Measurements from ENCODE around the gene CLEC1A. TPM values are rescaled to one million over a fixed set of nuclear protein-coding genes. Genes with fewer than 3 reads are reported as not detected.

CLEC1A gene
- total RNA-seq, 2 experiments from 2014 or later = not detected

GRCh38 chr12:10122689-10123088 is 23.9 kb upstream of the CLEC1A start:
- ChIA-PET POLR2A (no interaction called here), CTCF (no interaction called here)
- no peaks in the 10 kb centered on the region for H3K36me3 Mint-ChIP-seq
- DNase-seq = no peak
- intact Hi-C loops (cut with micrococcal nuclease) = no loop called here
- H3K4me1 Mint-ChIP-seq (ENCODE audit: low read depth) = no peaks in the 10 kb centered on the region
- no peaks in the 10 kb centered on the region for H3K9me3 Mint-ChIP-seq
- no peak overlapping the region for H3K4me3 Mint-ChIP-seq
- H3K27ac Mint-ChIP-seq = no peak overlapping the region
- peaks cover 3% of the 10 kb centered on the region for H3K27me3 Mint-ChIP-seq

GRCh38 chr12:10121278-10121677 is 22.5 kb upstream of the CLEC1A start:
- H3K4me1 Mint-ChIP-seq (ENCODE audit: low read depth) = no peaks in the 10 kb centered on the region
- ChIA-PET POLR2A (no interaction called here), CTCF (interaction anchor here (0.7 kb wide), 1 partner anchor 181 kb away, joined by 3 read pairs; no protein-coding TSS in a partner anchor)
- H3K27ac Mint-ChIP-seq = no peak overlapping the region
- peaks cover 1% of the 10 kb centered on the region for H3K27me3 Mint-ChIP-seq
- intact Hi-C loops (cut with micrococcal nuclease) = no loop called here
- H3K4me3 Mint-ChIP-seq = no peak overlapping the region
- no peaks in the 10 kb centered on the region for H3K9me3 Mint-ChIP-seq
- H3K36me3 Mint-ChIP-seq = no peaks in the 10 kb centered on the region
- no peak for DNase-seq

GRCh38 chr12:10119066-10119465 is 20.3 kb upstream of the CLEC1A start:
- Mint-ChIP-seq H3K27ac (no peak overlapping the region), H3K9me3 (no peaks in the 10 kb centered on the region), H3K36me3 (no peaks in the 10 kb centered on the region), H3K27me3 (no peaks in the 10 kb centered on the region), H3K4me3 (no peak overlapping the region), H3K4me1 (ENCODE audit: low read depth) (no peaks in the 10 kb centered on the region)
- ChIA-PET POLR2A (no interaction called here), CTCF (no interaction called here)
- DNase-seq = no peak
- intact Hi-C loops (cut with micrococcal nuclease) = no loop called here

GRCh38 chr12:10115890-10116289 is 17.1 kb upstream of the CLEC1A start:
- no peaks in the 10 kb centered on the region for H3K9me3 Mint-ChIP-seq
- H3K36me3 Mint-ChIP-seq = no peaks in the 10 kb centered on the region
- CTCF ChIA-PET = no interaction called here
- H3K4me3 Mint-ChIP-seq = no peak overlapping the region
- no peak for DNase-seq
- intact Hi-C loops (cut with micrococcal nuclease) = no loop called here
- no peaks in the 10 kb centered on the region for H3K27me3 Mint-ChIP-seq
- H3K27ac Mint-ChIP-seq = no peak overlapping the region
- no peaks in the 10 kb centered on the region for H3K4me1 Mint-ChIP-seq (ENCODE audit: low read depth)
- POLR2A ChIA-PET = no interaction called here

- Mint-ChIP-seq H3K36me3 (no peaks in the 10 kb centered on the region), H3K27ac (no peak overlapping the region), H3K4me1 (ENCODE audit: low read depth) (no peaks in the 10 kb centered on the region), H3K9me3 (no peaks in the 10 kb centered on the region), H3K4me3 (no peak overlapping the region), H3K27me3 (no peaks in the 10 kb centered on the region)
- intact Hi-C loops (cut with micrococcal nuclease) = no loop called here
- ChIA-PET POLR2A (no interaction called here), CTCF (interaction anchor here (0.6 kb wide), 1 partner anchor 25 kb away, joined by 4 read pairs; no protein-coding TSS in a partner anchor)
- DNase-seq = no peak
Measured at GRCh38 chr12:10115311-10115710, 16.5 kb upstream of the CLEC1A start.

- Mint-ChIP-seq H3K9me3 (no peaks in the 10 kb centered on the region), H3K27ac (no peak overlapping the region), H3K27me3 (no peaks in the 10 kb centered on the region), H3K36me3 (no peaks in the 10 kb centered on the region), H3K4me1 (ENCODE audit: low read depth) (no peaks in the 10 kb centered on the region), H3K4me3 (no peak overlapping the region)
- POLR2A ChIA-PET = no interaction called here
- intact Hi-C loops (cut with micrococcal nuclease) = no loop called here
- no peak for DNase-seq
- CTCF ChIA-PET = no interaction called here
Measured at GRCh38 chr12:10113920-10114319, 15.1 kb upstream of the CLEC1A start.

- no peak overlapping the region for H3K4me3 Mint-ChIP-seq
- no peaks in the 10 kb centered on the region for H3K9me3 Mint-ChIP-seq
- no peak for DNase-seq
- CTCF ChIA-PET = no interaction called here
- intact Hi-C loops (cut with micrococcal nuclease) = no loop called here
- no peak overlapping the region for H3K27ac Mint-ChIP-seq
- no peaks in the 10 kb centered on the region for H3K4me1 Mint-ChIP-seq (ENCODE audit: low read depth)
- peaks cover 2% of the 10 kb centered on the region for H3K27me3 Mint-ChIP-seq
- H3K36me3 Mint-ChIP-seq = no peaks in the 10 kb centered on the region
- POLR2A ChIA-PET = no interaction called here
Measured at GRCh38 chr12:10113075-10113474, 14.3 kb upstream of the CLEC1A start.

- no peak for DNase-seq
- Mint-ChIP-seq H3K27ac (no peak overlapping the region), H3K9me3 (no peaks in the 10 kb centered on the region), H3K36me3 (no peaks in the 10 kb centered on the region), H3K4me3 (no peak overlapping the region), H3K27me3 (peaks cover 3% of the 10 kb centered on the region), H3K4me1 (ENCODE audit: low read depth) (no peaks in the 10 kb centered on the region)
- intact Hi-C loops (cut with micrococcal nuclease) = no loop called here
- ChIA-PET CTCF (no interaction called here), POLR2A (no interaction called here)
Measured at GRCh38 chr12:10111451-10111850, 12.7 kb upstream of the CLEC1A start.

GRCh38 chr12:10110256-10110844 is 11.6 kb upstream of the CLEC1A start:
- H3K9me3 Mint-ChIP-seq = no peaks in the 10 kb centered on the region
- DNase-seq = no peak
- intact Hi-C loops (cut with micrococcal nuclease) = no loop called here
- H3K27me3 Mint-ChIP-seq = peaks cover 6% of the 10 kb centered on the region
- H3K4me1 Mint-ChIP-seq (ENCODE audit: low read depth) = no peaks in the 10 kb centered on the region
- no peak overlapping the region for H3K4me3 Mint-ChIP-seq
- POLR2A ChIA-PET = no interaction called here
- H3K36me3 Mint-ChIP-seq = no peaks in the 10 kb centered on the region
- CTCF ChIA-PET = no interaction called here
- H3K27ac Mint-ChIP-seq = no peak overlapping the region

- H3K4me1 Mint-ChIP-seq (ENCODE audit: low read depth) = no peaks in the 10 kb centered on the region
- intact Hi-C loops (cut with micrococcal nuclease) = no loop called here
- CTCF ChIA-PET = interaction anchor here (0.6 to 1.5 kb wide), 2 partner anchors 92 to 250 kb away, joined by 3 read pairs; partner anchors contain the start of gene CLEC12B
Measured at GRCh38 chr12:10102322-10102721, 3.5 kb upstream of the CLEC1A start.

GRCh38 chr12:10101648-10102220 is 2.9 kb upstream of the CLEC1A start:
- H3K4me1 Mint-ChIP-seq (ENCODE audit: low read depth) = no peaks in the 10 kb centered on the region
- POLR2A ChIA-PET = no interaction called here
- no peak overlapping the region for H3K4me3 Mint-ChIP-seq
- intact Hi-C loops (cut with micrococcal nuclease) = no loop called here
- CTCF ChIA-PET = interaction anchor here (0.6 kb wide), 1 partner anchor 249 kb away, joined by 3 read pairs; no protein-coding TSS in a partner anchor
- H3K27ac Mint-ChIP-seq = no peak overlapping the region
- peaks cover 6% of the 10 kb centered on the region for H3K9me3 Mint-ChIP-seq
- DNase-seq = no peak
- H3K36me3 Mint-ChIP-seq = no peaks in the 10 kb centered on the region
- peaks cover 18% of the 10 kb centered on the region for H3K27me3 Mint-ChIP-seq

More at GRCh38 chr12:10102322-10102721, 3.5 kb upstream of the CLEC1A start:
- H3K27me3 Mint-ChIP-seq = peaks cover 18% of the 10 kb centered on the region
- no peaks in the 10 kb centered on the region for H3K36me3 Mint-ChIP-seq
- H3K9me3 Mint-ChIP-seq = peaks cover 6% of the 10 kb centered on the region
- H3K27ac Mint-ChIP-seq = no peak overlapping the region
- POLR2A ChIA-PET = no interaction called here
- H3K4me3 Mint-ChIP-seq = no peak overlapping the region
- DNase-seq = no peak

- Mint-ChIP-seq H3K27me3 (peaks cover 18% of the 10 kb centered on the region), H3K27ac (no peak overlapping the region), H3K4me1 (ENCODE audit: low read depth) (no peaks in the 10 kb centered on the region), H3K9me3 (peaks cover 6% of the 10 kb centered on the region), H3K4me3 (no peak overlapping the region), H3K36me3 (no peaks in the 10 kb centered on the region)
- ChIA-PET CTCF (no interaction called here), POLR2A (no interaction called here)
- no peak for DNase-seq
- intact Hi-C loops (cut with micrococcal nuclease) = no loop called here
Measured at GRCh38 chr12:10101042-10101579, 2.3 kb upstream of the CLEC1A start.

- no peak for DNase-seq
- ChIA-PET CTCF (interaction anchor here (0.9 kb wide), 1 partner anchor 43 kb away, joined by 3 read pairs; no protein-coding TSS in a partner anchor), POLR2A (no interaction called here)
- no peaks in the 10 kb centered on the region for H3K4me1 Mint-ChIP-seq (ENCODE audit: low read depth)
- H3K9me3 Mint-ChIP-seq = no peaks in the 10 kb centered on the region
- H3K36me3 Mint-ChIP-seq = no peaks in the 10 kb centered on the region
- peaks cover 5% of the 10 kb centered on the region for H3K27me3 Mint-ChIP-seq
- H3K27ac Mint-ChIP-seq = no peak overlapping the region
- intact Hi-C loops (cut with micrococcal nuclease) = no loop called here
- no peak overlapping the region for H3K4me3 Mint-ChIP-seq
Measured at GRCh38 chr12:10097521-10097920, 1.3 kb downstream of the CLEC1A start.

All from activated CD4-positive, alpha-beta memory T cell treated with anti-CD3 and anti-CD28 coated beads for 36 hours (primary cell).